ENCODE data around the gene SPTLC3. TPM values are rescaled to one million over a fixed set of nuclear protein-coding genes. Genes with fewer than 3 reads are reported as not detected.

The SPTLC3 gene
- total and polyA plus RNA-seq, 2 of the 13 experiments (the other 11 are each of a cell fraction or from before 2014, with no cell fraction given): 20.5 to 95.6 TPM

DNA sequence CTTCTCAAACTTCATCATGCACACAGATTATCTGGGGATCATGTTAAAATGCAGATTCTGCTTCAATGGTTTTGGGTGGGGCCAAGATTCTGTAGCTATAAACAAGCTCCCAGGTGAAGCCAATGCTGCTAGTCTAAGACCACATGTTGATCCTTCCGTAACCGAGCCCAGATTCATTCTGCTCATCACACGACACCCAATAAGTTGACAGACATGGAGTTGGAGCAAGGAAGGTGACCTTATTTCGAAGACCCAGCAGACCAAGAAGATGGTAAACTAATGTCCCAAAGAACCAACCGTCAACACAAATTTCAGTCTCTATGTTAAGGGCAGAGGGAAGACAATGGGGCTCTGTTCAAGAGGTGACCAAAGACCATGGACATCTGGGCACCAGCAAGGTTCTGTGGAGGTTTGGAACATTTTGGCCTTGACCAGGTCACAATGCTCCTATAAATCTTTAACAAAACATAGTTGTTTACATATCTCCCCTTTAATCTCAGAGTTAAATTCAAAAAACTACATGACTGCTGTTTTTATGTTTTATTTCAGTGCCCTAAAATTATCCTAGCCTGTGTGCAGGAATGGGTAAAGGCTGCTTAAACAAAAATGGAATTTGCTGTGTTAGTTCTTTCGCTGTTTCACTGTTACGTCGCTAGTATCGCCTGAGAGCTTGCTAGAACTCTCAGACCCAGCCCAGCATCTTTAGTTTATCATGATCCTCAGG is 50.1 kb downstream of the SPTLC3 start (continued):
- TF ChIP-seq, protein P1, sequence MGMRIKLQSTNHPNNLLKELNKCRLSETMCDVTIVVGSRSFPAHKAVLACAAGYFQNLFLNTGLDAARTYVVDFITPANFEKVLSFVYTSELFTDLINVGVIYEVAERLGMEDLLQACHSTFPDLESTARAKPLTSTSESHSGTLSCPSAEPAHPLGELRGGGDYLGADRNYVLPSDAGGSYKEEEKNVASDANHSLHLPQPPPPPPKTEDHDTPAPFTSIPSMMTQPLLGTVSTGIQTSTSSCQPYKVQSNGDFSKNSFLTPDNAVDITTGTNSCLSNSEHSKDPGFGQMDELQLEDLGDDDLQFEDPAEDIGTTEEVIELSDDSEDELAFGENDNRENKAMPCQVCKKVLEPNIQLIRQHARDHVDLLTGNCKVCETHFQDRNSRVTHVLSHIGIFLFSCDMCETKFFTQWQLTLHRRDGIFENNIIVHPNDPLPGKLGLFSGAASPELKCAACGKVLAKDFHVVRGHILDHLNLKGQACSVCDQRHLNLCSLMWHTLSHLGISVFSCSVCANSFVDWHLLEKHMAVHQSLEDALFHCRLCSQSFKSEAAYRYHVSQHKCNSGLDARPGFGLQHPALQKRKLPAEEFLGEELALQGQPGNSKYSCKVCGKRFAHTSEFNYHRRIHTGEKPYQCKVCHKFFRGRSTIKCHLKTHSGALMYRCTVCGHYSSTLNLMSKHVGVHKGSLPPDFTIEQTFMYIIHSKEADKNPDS (CRISPR knock-in tag; IDR thresholded peaks at IDR 0.05): no peak; the same call in 1 of the 2 replicates
- TF ChIP-seq SIX1 (CRISPR knock-in tag; IDR thresholded peaks at IDR 0.05; ENCODE audit: borderline replicate concordance) (no peak), HCFC1 (IDR thresholded peaks at IDR 0.05; ENCODE audit: low read depth, low read length) (no peak), ZSCAN31 (CRISPR knock-in tag; IDR thresholded peaks at IDR 0.05; ENCODE audit: low read depth) (peak; percentile 81), NAIF1 (CRISPR knock-in tag; IDR thresholded peaks at IDR 0.05; ENCODE audit: borderline replicate concordance) (peak; percentile 47; the same call in 1 of the 2 replicates), BCL6 (CRISPR knock-in tag; IDR thresholded peaks at IDR 0.05) (peak; percentile 86), ZNF792 (CRISPR knock-in tag; IDR thresholded peaks at IDR 0.05) (no peak), ZFP1 (CRISPR knock-in tag; IDR thresholded peaks at IDR 0.05) (0 out of 2 replicates have a peak, but pooled peaks have one; percentile 55), ZIK1 (CRISPR knock-in tag; IDR thresholded peaks at IDR 0.05; ENCODE audit: borderline replicate concordance, low read depth) (0 out of 2 replicates have a peak, but pooled peaks have one; percentile 68), ZNF589 (CRISPR knock-in tag; conservative IDR thresholded peaks at IDR 0.05) (no peak; the same call in 1 of the 2 replicates), MAFF (IDR thresholded peaks at IDR 0.05; ENCODE audit: low read depth, low read length) (no peak; the same call in 1 of the 2 replicates), ZSCAN29 (CRISPR knock-in tag; conservative IDR thresholded peaks at IDR 0.05) (no peak), MTA3 (CRISPR knock-in tag; IDR thresholded peaks at IDR 0.05) (no peak)
- TF ChIP-seq, protein P2, sequence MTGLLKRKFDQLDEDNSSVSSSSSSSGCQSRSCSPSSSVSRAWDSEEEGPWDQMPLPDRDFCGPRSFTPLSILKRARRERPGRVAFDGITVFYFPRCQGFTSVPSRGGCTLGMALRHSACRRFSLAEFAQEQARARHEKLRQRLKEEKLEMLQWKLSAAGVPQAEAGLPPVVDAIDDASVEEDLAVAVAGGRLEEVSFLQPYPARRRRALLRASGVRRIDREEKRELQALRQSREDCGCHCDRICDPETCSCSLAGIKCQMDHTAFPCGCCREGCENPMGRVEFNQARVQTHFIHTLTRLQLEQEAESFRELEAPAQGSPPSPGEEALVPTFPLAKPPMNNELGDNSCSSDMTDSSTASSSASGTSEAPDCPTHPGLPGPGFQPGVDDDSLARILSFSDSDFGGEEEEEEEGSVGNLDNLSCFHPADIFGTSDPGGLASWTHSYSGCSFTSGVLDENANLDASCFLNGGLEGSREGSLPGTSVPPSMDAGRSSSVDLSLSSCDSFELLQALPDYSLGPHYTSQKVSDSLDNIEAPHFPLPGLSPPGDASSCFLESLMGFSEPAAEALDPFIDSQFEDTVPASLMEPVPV (CRISPR knock-in tag; IDR thresholded peaks at IDR 0.05): no peak
- TF ChIP-seq, protein P3, sequence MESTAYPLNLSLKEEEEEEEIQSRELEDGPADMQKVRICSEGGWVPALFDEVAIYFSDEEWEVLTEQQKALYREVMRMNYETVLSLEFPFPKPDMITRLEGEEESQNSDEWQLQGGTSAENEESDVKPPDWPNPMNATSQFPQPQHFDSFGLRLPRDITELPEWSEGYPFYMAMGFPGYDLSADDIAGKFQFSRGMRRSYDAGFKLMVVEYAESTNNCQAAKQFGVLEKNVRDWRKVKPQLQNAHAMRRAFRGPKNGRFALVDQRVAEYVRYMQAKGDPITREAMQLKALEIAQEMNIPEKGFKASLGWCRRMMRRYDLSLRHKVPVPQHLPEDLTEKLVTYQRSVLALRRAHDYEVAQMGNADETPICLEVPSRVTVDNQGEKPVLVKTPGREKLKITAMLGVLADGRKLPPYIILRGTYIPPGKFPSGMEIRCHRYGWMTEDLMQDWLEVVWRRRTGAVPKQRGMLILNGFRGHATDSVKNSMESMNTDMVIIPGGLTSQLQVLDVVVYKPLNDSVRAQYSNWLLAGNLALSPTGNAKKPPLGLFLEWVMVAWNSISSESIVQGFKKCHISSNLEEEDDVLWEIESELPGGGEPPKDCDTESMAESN (CRISPR knock-in tag; conservative IDR thresholded peaks at IDR 0.05): peak; percentile 74
- TF ChIP-seq, protein P4, sequence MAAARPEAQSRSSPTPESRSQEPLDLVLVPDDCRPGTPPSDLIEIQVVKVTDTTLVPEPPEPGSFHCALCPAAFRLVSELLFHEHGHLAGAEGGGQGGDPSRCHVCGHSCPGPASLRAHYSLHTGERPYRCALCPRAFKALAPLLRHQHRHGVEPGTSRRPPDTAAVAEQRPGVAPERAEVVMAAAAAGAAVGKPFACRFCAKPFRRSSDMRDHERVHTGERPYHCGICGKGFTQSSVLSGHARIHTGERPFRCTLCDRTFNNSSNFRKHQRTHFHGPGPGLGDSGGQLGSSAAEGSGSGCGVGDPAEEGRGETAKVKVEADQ (CRISPR knock-in tag; IDR thresholded peaks at IDR 0.05; ENCODE audit: borderline replicate concordance): no peak
- TF ChIP-seq, protein P5, sequence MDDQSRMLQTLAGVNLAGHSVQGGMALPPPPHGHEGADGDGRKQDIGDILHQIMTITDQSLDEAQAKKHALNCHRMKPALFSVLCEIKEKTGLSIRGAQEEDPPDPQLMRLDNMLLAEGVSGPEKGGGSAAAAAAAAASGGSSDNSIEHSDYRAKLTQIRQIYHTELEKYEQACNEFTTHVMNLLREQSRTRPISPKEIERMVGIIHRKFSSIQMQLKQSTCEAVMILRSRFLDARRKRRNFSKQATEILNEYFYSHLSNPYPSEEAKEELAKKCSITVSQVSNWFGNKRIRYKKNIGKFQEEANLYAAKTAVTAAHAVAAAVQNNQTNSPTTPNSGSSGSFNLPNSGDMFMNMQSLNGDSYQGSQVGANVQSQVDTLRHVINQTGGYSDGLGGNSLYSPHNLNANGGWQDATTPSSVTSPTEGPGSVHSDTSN (CRISPR knock-in tag; IDR thresholded peaks at IDR 0.05; ENCODE audit: borderline replicate concordance): no peak
- TF ChIP-seq, protein P6, sequence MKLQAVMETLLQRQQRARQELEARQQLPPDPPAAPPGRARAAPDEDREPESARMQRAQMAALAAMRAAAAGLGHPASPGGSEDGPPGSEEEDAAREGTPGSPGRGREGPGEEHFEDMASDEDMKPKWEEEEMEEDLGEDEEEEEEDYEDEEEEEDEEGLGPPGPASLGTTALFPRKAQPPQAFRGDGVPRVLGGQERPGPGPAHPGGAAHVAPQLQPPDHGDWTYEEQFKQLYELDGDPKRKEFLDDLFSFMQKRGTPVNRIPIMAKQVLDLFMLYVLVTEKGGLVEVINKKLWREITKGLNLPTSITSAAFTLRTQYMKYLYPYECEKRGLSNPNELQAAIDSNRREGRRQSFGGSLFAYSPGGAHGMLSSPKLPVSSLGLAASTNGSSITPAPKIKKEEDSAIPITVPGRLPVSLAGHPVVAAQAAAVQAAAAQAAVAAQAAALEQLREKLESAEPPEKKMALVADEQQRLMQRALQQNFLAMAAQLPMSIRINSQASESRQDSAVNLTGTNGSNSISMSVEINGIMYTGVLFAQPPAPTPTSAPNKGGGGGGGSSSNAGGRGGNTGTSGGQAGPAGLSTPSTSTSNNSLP (IDR thresholded peaks at IDR 0.05; ENCODE audit: low read depth, low read length): peak; percentile 87
